Nephron progenitor cell (in vitro differentiated cells): ENCODE measurements around the gene PKP4.

ENCODE experiments used
- DNase-seq: peaks from one replicate; pipeline ENCODE4 v3.0.0; 2021
- H3K27ac Mint-ChIP-seq: 2 replicates; pipeline ENCODE4 v1.8.0; 2021; ENCODE audit warnings: mild to moderate bottlenecking, moderate library complexity, mixed read lengths
- H3K27me3 Mint-ChIP-seq: 2 replicates; pipeline ENCODE4 v1.8.0; 2021; ENCODE audit warnings: mild to moderate bottlenecking, low read depth, mixed read lengths; ENCODE audit not compliant: poor library complexity
- H3K36me3 Mint-ChIP-seq: 2 replicates; pipeline ENCODE4 v1.8.0; 2021; ENCODE audit warnings: low read depth, mixed read lengths
- H3K4me1 Mint-ChIP-seq: 2 replicates; pipeline ENCODE4 v1.8.0; 2021; ENCODE audit warnings: mixed read lengths
- H3K4me3 Mint-ChIP-seq: 2 replicates; pipeline ENCODE4 v1.8.0; 2021; ENCODE audit warnings: mild to moderate bottlenecking, moderate library complexity, mixed read lengths
- H3K9me3 Mint-ChIP-seq: 2 replicates; pipeline ENCODE4 v1.8.0; 2021; ENCODE audit warnings: mild to moderate bottlenecking, moderate library complexity, mixed read lengths
- CTCF ChIP-seq: fragments of 200-600 bp; sonication (generic); IDR thresholded peaks from 2 replicates; pipeline ENCODE4 v1.5.0; 2021; ENCODE audit warnings: antibody characterized with exemption

PKP4 gene

GRCh38 chr2:158634627-158635026 lies 177.9 kb downstream of the PKP4 start:
- Mint-ChIP-seq H3K4me3 (no peak overlapping the region), H3K4me1 (no peaks in the 10 kb centered on the region), H3K27ac (no peak overlapping the region), H3K36me3 (peaks cover 56% of the 10 kb centered on the region), H3K9me3 (no peaks in the 10 kb centered on the region), H3K27me3 (no peaks in the 10 kb centered on the region)
- DNase-seq: no peak
- no peak for TF ChIP-seq CTCF

GRCh38 chr2:158635961-158636601 lies 179.3 kb downstream of the PKP4 start:
- no peak overlapping the region for H3K27ac Mint-ChIP-seq
- no peaks in the 10 kb centered on the region for H3K9me3 Mint-ChIP-seq
- TF ChIP-seq CTCF: no peak
- no peaks in the 10 kb centered on the region for H3K4me1 Mint-ChIP-seq
- H3K4me3 Mint-ChIP-seq: no peak overlapping the region
- DNase-seq: no peak
- no peaks in the 10 kb centered on the region for H3K27me3 Mint-ChIP-seq
- H3K36me3 Mint-ChIP-seq: peaks cover 62% of the 10 kb centered on the region

- no peak for DNase-seq
- Mint-ChIP-seq H3K4me1 (no peaks in the 10 kb centered on the region), H3K27ac (peak overlapping the region; percentile 11), H3K36me3 (peaks cover 55% of the 10 kb centered on the region), H3K9me3 (no peaks in the 10 kb centered on the region), H3K4me3 (no peak overlapping the region), H3K27me3 (no peaks in the 10 kb centered on the region)
- TF ChIP-seq CTCF: no peak
These were observed 180.6 kb downstream of the PKP4 start for GRCh38 chr2:158637357-158637756.

GRCh38 chr2:158644139-158644538 lies 187.4 kb downstream of the PKP4 start:
- Mint-ChIP-seq H3K27me3 (no peaks in the 10 kb centered on the region), H3K4me1 (peaks cover 5% of the 10 kb centered on the region), H3K36me3 (peaks cover 32% of the 10 kb centered on the region), H3K4me3 (no peak overlapping the region), H3K9me3 (no peaks in the 10 kb centered on the region), H3K27ac (no peak overlapping the region)
- TF ChIP-seq CTCF: no peak
- DNase-seq: no peak

- Mint-ChIP-seq H3K27me3 (no peaks in the 10 kb centered on the region), H3K4me1 (peaks cover 15% of the 10 kb centered on the region), H3K9me3 (no peaks in the 10 kb centered on the region), H3K4me3 (no peak overlapping the region), H3K27ac (peak overlapping the region; percentile 84), H3K36me3 (peaks cover 27% of the 10 kb centered on the region)
- DNase-seq: no peak
- no peak for TF ChIP-seq CTCF
These were observed 188.5 kb downstream of the PKP4 start for GRCh38 chr2:158645299-158645698.
